ENCODE results near the gene SARDH. TPM values are rescaled to one million over a fixed set of nuclear protein-coding genes. Genes with fewer than 3 reads are reported as not detected.

Gene SARDH
- total and polyA plus RNA-seq, 9 donors: 2.5 to 10.0 (median 3.3) TPM

DNA sequence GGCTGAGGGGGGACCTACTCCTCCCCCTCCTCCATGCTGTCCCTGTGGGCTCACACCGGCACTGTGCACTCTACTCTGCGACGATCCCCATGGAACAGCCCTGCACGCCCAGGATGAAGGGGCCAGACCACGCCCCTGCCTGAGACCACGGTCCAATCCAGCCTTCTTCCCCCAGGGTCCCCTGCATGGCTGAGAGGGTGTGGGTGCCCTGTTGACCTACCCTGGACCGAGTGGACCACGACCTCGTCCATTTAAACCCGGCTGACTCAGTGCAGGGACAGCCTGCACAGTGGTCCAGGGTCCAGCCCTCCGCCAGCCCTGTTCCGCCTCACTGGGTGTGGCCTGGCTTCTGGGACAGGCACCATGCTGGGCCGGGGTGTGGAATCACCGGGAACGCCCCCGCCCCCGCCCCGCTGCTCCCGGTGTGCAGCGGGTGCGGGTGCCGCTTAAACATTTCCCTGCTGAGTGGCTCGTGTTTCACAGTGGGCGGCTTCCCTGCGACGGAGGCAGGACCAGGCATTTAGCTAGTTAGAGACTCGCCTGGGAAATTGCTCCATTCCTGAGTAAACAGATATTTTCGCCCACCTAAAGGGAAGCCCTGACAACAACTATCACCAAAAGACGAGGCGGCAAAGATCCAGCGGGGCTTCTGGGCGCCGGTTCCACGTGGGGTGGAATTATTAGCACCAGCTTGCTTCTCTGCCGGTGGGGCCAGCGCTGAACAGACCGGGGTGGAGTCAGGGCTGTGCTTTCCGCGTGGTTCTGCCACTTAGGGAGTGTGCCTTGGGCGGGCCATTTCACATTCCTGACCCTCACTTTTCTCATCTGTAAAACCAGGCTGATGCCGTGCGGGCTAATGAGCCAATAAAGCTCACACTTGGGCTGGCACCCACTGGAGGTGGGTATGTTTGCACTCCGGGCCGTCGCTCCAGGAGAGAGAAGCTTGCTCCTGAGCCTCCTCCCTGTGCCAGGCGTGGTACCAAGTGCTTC lies 79.4 kb downstream of the SARDH start:
- H3K27ac ChIP-seq: no peak overlapping the region
- no peaks in the 10 kb centered on the region for H3K36me3 ChIP-seq
- intact Hi-C loops (cut with DNase I): no loop called here
- H3K27me3 ChIP-seq: no peaks in the 10 kb centered on the region
- H3K9me3 ChIP-seq: no peaks in the 10 kb centered on the region
- H3K4me1 ChIP-seq (ENCODE audit: insufficient read depth): peaks cover 11% of the 10 kb centered on the region
- TF ChIP-seq POLR2A (IDR thresholded peaks at IDR 0.05) (no peak), EP300 (IDR thresholded peaks at IDR 0.05) (no peak)
- TF ChIP-seq, protein P1, sequence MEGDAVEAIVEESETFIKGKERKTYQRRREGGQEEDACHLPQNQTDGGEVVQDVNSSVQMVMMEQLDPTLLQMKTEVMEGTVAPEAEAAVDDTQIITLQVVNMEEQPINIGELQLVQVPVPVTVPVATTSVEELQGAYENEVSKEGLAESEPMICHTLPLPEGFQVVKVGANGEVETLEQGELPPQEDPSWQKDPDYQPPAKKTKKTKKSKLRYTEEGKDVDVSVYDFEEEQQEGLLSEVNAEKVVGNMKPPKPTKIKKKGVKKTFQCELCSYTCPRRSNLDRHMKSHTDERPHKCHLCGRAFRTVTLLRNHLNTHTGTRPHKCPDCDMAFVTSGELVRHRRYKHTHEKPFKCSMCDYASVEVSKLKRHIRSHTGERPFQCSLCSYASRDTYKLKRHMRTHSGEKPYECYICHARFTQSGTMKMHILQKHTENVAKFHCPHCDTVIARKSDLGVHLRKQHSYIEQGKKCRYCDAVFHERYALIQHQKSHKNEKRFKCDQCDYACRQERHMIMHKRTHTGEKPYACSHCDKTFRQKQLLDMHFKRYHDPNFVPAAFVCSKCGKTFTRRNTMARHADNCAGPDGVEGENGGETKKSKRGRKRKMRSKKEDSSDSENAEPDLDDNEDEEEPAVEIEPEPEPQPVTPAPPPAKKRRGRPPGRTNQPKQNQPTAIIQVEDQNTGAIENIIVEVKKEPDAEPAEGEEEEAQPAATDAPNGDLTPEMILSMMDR (IDR thresholded peaks at IDR 0.05): no peak
- no peak overlapping the region for H3K4me3 ChIP-seq
- WGBS, 3 donors: 5 to 9% (median 5%) methylated on average over 35 to 46 of the region's 46 CpGs
- DNase-seq: peak in 3 of 5 donors; percentile 41 to 50 (median 49)

DNA sequence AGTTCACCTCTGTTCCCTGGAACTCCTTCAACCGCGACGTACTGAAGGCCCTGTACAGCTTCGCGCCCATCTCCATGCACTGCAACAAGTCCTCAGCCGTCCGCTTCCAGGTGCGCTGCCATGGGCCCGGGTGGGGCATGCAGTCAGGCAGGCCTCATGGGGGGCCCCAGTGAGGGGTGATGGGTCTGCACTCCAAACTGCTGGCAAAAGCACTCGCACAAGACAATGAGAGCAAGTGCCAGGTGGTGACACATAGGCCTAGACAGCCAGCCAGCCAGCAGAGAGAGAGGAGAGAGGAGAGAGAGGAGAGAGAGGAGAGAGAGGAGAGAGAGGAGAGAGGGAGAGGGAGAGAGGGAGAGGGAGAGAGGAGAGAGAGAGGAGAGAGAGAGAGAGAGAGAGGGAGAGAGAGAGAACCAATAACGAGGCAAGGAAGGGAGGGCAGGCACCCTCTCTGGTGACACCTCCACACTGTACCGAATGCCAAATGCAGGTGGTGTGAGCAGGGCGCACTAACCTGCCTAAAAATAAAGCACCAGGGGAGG lies 81.0 kb downstream of the SARDH start:
- Histone ChIP-seq H3K9me3 (no peaks in the 10 kb centered on the region), H3K4me3 (no peak overlapping the region), H3K4me1 (ENCODE audit: insufficient read depth) (peaks cover 11% of the 10 kb centered on the region), H3K27ac (no peak overlapping the region), H3K27me3 (no peaks in the 10 kb centered on the region), H3K36me3 (no peaks in the 10 kb centered on the region)
- DNase-seq: peak in 1 of 5 donors; percentile 32
- TF ChIP-seq EP300 (IDR thresholded peaks at IDR 0.05): no peak
- TF ChIP-seq, protein P1 (IDR thresholded peaks at IDR 0.05): peak in 2 of 3 donors; percentile 27 to 41
- no peak for TF ChIP-seq POLR2A (IDR thresholded peaks at IDR 0.05)
- 57 to 71% (median 71%) methylated on average over 13 of the region's 13 CpGs for WGBS, 3 donors
- intact Hi-C loops (cut with DNase I): no loop called here

GRCh38 chr9:133656211-133657119 lies 81.7 kb downstream of the SARDH start:
- DNase-seq: no peak
- WGBS, 3 donors: 54 to 69% (median 66%) methylated on average over 36 of the region's 36 CpGs
- H3K27me3 ChIP-seq: no peaks in the 10 kb centered on the region
- H3K4me3 ChIP-seq: no peak overlapping the region
- no peak for TF ChIP-seq POLR2A (IDR thresholded peaks at IDR 0.05)
- TF ChIP-seq EP300 (IDR thresholded peaks at IDR 0.05): no peak
- TF ChIP-seq, protein P1 (IDR thresholded peaks at IDR 0.05): no peak
- intact Hi-C loops (cut with DNase I): no loop called here
- H3K36me3 ChIP-seq: no peaks in the 10 kb centered on the region
- H3K9me3 ChIP-seq: no peaks in the 10 kb centered on the region
- H3K4me1 ChIP-seq (ENCODE audit: insufficient read depth): peaks cover 11% of the 10 kb centered on the region
- no peak overlapping the region for H3K27ac ChIP-seq

DNA sequence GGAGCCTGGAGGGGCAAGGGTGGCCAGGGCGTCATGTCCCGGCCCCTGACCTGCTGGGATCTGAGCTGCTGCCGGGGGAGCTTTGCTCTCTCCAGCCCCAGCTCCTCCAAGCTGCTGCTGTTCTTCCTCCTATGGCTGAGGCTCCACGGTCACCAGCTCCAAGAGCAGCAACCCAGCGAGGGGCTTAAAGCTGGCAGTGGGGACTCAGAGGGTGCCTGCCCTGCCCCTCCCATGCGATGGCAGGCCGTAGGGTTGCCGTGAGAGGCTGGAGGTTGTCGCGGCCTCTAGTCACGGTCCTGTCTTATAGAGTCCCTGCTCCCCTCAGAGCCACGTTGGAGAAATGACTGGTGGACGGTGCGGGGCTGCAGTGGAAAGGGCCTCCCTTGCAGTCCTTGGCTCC lies 82.5 kb downstream of the SARDH start:
- no peak overlapping the region for H3K4me3 ChIP-seq
- intact Hi-C loops (cut with DNase I): no loop called here
- TF ChIP-seq EP300 (IDR thresholded peaks at IDR 0.05): no peak
- TF ChIP-seq POLR2A (IDR thresholded peaks at IDR 0.05): no peak
- TF ChIP-seq, protein P1 (IDR thresholded peaks at IDR 0.05): no peak
- 52 to 55% (median 53%) methylated on average over 14 of the region's 14 CpGs for WGBS, 3 donors
- peaks cover 11% of the 10 kb centered on the region for H3K4me1 ChIP-seq (ENCODE audit: insufficient read depth)
- no peak overlapping the region for H3K27ac ChIP-seq
- DNase-seq: no peak
- H3K9me3 ChIP-seq: no peaks in the 10 kb centered on the region
- H3K27me3 ChIP-seq: no peaks in the 10 kb centered on the region
- no peaks in the 10 kb centered on the region for H3K36me3 ChIP-seq
